Measurements from ENCODE around the gene ROBO4.

Gene ROBO4

DNA sequence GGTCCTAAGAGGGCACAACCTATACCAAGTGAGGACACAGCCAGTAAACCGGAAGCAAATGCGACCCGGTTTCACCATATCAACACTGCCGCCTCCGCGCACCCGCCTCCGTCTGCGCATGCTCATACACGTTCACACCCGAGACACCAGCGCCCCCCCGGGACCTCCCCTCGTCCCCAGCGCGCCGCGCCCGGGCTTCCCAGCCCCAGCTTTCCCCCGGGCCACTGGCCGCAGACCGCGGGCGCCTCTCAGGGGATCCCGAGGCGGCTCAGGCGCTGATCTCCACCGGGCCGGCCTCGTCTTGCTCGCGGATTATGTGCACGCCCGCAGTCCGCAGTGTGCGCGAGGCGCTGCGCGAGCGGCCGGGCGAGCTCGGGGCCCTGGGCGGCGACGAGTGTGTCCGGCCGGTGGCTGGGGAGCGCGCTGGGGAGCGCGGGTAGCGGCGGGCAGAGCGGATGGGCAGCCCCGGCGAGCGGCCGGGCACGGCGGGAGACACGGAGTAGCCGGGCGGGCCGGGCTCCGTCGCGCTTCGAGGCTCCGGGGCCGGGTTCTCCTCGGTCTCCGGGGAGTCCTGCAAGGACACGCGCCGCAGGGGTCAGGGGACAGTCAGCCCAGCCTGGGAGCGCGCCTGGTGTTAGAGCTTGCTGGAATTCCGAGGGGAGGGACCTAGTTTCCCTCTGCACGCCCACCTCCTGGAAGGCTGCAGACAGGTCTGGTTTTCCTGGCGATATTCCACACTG, 23.4 kb upstream of the ROBO4 start:
- TF ChIP-seq, protein P1, sequence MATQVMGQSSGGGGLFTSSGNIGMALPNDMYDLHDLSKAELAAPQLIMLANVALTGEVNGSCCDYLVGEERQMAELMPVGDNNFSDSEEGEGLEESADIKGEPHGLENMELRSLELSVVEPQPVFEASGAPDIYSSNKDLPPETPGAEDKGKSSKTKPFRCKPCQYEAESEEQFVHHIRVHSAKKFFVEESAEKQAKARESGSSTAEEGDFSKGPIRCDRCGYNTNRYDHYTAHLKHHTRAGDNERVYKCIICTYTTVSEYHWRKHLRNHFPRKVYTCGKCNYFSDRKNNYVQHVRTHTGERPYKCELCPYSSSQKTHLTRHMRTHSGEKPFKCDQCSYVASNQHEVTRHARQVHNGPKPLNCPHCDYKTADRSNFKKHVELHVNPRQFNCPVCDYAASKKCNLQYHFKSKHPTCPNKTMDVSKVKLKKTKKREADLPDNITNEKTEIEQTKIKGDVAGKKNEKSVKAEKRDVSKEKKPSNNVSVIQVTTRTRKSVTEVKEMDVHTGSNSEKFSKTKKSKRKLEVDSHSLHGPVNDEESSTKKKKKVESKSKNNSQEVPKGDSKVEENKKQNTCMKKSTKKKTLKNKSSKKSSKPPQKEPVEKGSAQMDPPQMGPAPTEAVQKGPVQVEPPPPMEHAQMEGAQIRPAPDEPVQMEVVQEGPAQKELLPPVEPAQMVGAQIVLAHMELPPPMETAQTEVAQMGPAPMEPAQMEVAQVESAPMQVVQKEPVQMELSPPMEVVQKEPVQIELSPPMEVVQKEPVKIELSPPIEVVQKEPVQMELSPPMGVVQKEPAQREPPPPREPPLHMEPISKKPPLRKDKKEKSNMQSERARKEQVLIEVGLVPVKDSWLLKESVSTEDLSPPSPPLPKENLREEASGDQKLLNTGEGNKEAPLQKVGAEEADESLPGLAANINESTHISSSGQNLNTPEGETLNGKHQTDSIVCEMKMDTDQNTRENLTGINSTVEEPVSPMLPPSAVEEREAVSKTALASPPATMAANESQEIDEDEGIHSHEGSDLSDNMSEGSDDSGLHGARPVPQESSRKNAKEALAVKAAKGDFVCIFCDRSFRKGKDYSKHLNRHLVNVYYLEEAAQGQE (IDR thresholded peaks at IDR 0.05; ENCODE audit: low read depth) = no peak
- TF ChIP-seq, protein P2, sequence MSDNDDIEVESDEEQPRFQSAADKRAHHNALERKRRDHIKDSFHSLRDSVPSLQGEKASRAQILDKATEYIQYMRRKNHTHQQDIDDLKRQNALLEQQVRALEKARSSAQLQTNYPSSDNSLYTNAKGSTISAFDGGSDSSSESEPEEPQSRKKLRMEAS (IDR thresholded peaks at IDR 0.05) = no peak
- TF ChIP-seq FOXM1 (IDR thresholded peaks at IDR 0.05; ENCODE audit: borderline replicate concordance, low read depth) (no peak), NFIC (IDR thresholded peaks at IDR 0.05) (no peak), RAD21 (IDR thresholded peaks at IDR 0.05; ENCODE audit: low read depth) (no peak), CREB1 (IDR thresholded peaks at IDR 0.05; ENCODE audit: low read depth) (no peak), EGR1 (IDR thresholded peaks at IDR 0.05) (no peak), TEAD4 (IDR thresholded peaks at IDR 0.05) (no peak), TCF12 (IDR thresholded peaks at IDR 0.05; ENCODE audit: low read depth) (no peak), ZBTB7A (IDR thresholded peaks at IDR 0.05; ENCODE audit: low read depth) (no peak), CEBPB (IDR thresholded peaks at IDR 0.05) (no peak)
- TF ChIP-seq, protein P3, sequence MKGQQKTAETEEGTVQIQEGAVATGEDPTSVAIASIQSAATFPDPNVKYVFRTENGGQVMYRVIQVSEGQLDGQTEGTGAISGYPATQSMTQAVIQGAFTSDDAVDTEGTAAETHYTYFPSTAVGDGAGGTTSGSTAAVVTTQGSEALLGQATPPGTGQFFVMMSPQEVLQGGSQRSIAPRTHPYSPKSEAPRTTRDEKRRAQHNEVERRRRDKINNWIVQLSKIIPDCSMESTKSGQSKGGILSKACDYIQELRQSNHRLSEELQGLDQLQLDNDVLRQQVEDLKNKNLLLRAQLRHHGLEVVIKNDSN (IDR thresholded peaks at IDR 0.05) = no peak

DNA sequence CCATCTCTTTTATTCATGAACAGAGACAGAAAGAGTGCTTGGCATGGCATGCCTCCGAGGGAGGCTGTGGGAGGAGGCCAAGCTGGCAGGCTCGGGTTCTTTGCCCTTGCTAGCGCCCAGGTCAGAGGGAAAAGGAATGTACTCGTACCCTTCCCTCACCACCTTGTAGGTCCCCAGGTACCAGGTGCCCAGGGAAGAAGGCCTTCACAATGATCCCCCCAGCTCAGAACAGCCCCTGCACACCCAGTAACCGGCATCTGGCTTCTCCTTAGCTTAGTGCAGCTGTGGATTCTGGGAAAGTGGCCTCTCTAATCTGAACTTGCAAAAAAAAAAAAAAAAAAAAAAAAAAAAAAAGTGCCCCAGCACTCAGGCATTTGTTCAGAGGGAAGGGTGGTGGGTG, 22.7 kb upstream of the ROBO4 start:
- TF ChIP-seq, protein P1 (IDR thresholded peaks at IDR 0.05; ENCODE audit: low read depth) = no peak
- no peak for TF ChIP-seq YY1 (IDR thresholded peaks at IDR 0.05; ENCODE audit: low read depth)
- TF ChIP-seq TCF12 (IDR thresholded peaks at IDR 0.05; ENCODE audit: low read depth) = no peak
- TF ChIP-seq FOXM1 (IDR thresholded peaks at IDR 0.05; ENCODE audit: borderline replicate concordance, low read depth) = no peak
- no peak for TF ChIP-seq EP300 (IDR thresholded peaks at IDR 0.05; ENCODE audit: borderline replicate concordance)
- no peak for TF ChIP-seq NFIC (IDR thresholded peaks at IDR 0.05)
- TF ChIP-seq, protein P3 (IDR thresholded peaks at IDR 0.05) = no peak
- TF ChIP-seq TAF1 (IDR thresholded peaks at IDR 0.05; ENCODE audit: low read depth) = no peak
- TF ChIP-seq TEAD4 (IDR thresholded peaks at IDR 0.05) = no peak
- TF ChIP-seq, protein P2 (IDR thresholded peaks at IDR 0.05) = no peak
- TF ChIP-seq RAD21 (IDR thresholded peaks at IDR 0.05; ENCODE audit: low read depth) = no peak
- no peak for TF ChIP-seq ZBTB7A (IDR thresholded peaks at IDR 0.05; ENCODE audit: low read depth)
- TF ChIP-seq CREB1 (IDR thresholded peaks at IDR 0.05; ENCODE audit: low read depth) = no peak
- TF ChIP-seq EGR1 (IDR thresholded peaks at IDR 0.05) = no peak
- no peak for TF ChIP-seq CEBPB (IDR thresholded peaks at IDR 0.05)

DNA sequence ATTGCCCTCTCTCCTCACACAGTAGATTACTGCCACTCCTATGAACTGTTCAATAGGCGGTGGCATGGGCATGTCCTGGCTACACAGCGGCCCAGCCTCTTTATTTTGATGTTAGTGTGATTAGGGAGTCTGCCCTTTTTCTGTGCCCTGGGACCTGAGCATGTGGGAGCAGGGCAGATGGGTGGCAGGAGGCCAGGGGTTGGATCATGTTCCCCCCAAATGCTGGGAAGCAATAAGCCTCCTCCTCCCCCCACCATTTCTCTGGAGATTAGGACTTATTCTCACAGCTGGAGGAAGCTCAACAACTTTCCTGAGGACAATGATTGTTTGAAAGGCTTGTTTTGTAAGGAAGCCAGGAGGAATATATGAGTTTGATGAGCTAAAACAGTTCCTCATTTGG, 22.2 kb upstream of the ROBO4 start:
- TF ChIP-seq RAD21 (IDR thresholded peaks at IDR 0.05; ENCODE audit: low read depth) (no peak), CEBPB (IDR thresholded peaks at IDR 0.05) (no peak), FOXM1 (IDR thresholded peaks at IDR 0.05; ENCODE audit: borderline replicate concordance, low read depth) (no peak)

DNA sequence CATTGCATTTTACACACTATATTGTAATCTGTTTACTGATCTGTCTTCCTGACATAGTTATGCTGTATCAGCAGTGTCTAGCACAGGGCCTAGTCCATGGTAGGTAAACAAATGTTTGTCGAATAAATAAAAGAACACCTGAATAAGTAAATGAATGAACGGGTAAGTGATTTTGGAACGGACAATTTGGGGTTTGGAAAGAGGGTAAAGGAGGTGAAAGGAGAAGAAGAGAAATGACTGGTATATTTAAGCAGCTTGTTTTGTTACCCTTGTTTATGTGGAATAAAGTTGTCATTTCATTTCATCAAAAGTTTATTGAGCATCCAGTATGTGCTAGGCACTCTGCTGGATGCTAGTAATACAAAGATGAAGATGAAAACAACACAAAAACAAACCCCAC, 21.3 kb upstream of the ROBO4 start, which contains the start of gene HEPN1:
Gene HEPN1, plus strand, starts transcription at position 301 of the 400 bp plus-strand sequence.
- TF ChIP-seq EGR1 (IDR thresholded peaks at IDR 0.05) = no peak
- TF ChIP-seq EP300 (IDR thresholded peaks at IDR 0.05; ENCODE audit: borderline replicate concordance) = no peak
- TF ChIP-seq ZBTB7A (IDR thresholded peaks at IDR 0.05; ENCODE audit: low read depth) = no peak
- no peak for TF ChIP-seq CEBPB (IDR thresholded peaks at IDR 0.05)
- TF ChIP-seq RAD21 (IDR thresholded peaks at IDR 0.05; ENCODE audit: low read depth) = no peak
- TF ChIP-seq NFIC (IDR thresholded peaks at IDR 0.05) = no peak
- TF ChIP-seq, protein P2 (IDR thresholded peaks at IDR 0.05) = no peak
- no peak for TF ChIP-seq FOXM1 (IDR thresholded peaks at IDR 0.05; ENCODE audit: borderline replicate concordance, low read depth)

DNA sequence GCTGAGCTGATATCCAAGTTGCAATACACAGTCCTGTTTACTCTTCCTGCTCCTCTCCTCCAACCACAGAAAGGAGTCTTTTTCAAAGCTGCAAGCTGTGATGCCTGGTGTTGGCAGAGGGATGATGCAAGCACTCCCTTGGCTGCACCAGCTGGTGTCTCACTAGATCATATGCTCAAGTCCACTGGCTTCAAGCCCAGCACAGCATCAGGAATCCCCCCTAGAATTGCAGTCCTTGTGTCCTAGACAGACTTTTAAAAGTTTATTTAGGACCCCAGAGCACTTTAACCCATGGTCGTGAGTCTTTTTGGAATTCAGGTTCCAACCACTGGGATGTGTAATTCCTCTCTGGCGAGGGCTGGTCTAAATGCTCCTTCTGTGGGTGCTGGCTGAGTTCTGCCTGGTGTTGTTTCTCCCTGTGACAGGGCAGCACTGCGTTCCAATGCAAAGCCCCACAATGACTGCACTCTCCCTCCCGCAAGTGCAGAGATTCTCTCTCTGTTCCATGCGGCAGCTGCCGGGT, 19.5 kb upstream of the ROBO4 start:
- no peak for TF ChIP-seq EGR1 (IDR thresholded peaks at IDR 0.05)
- TF ChIP-seq, protein P2 (IDR thresholded peaks at IDR 0.05) = no peak

DNA sequence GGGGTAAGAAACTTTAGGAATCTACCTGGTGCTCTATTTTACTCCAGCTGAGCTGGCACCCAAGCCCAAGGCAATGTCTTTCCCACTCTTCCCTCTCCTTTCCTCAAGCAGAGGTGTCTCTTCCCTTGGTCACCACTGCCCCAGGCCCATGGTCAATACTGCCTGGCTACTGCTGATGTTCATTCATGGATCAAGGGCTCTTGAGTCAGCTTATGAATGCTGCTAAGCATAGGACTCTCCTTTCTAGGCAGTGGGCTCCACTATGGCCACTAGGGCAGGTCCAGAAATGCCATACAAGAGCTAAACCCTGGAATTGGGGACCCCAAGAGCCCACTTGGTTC, 18.7 kb upstream of the ROBO4 start:
- TF ChIP-seq FOXM1 (IDR thresholded peaks at IDR 0.05; ENCODE audit: borderline replicate concordance, low read depth) (no peak), TAF1 (IDR thresholded peaks at IDR 0.05; ENCODE audit: low read depth) (no peak)

Data from Ishikawa (cell line).